ENCODE results near the gene SLC25A24. TPM values are rescaled to one million over a fixed set of nuclear protein-coding genes. Genes with fewer than 3 reads are reported as not detected.
A peak's percentile ranks its signal among the peaks of the same experiment; 100 is the strongest.
"Not testable (repeated sequence)": the region's sequence is repeated elsewhere in the genome, so short reads cannot be mapped to it uniquely, and the experiment has no call there.

Gene SLC25A24
- total and polyA plus RNA-seq, 9 of the 15 experiments (the other 6 are each of a cell fraction or from before 2014, with no cell fraction given) = 6.9 to 34.9 (median 25.4) TPM

DNA sequence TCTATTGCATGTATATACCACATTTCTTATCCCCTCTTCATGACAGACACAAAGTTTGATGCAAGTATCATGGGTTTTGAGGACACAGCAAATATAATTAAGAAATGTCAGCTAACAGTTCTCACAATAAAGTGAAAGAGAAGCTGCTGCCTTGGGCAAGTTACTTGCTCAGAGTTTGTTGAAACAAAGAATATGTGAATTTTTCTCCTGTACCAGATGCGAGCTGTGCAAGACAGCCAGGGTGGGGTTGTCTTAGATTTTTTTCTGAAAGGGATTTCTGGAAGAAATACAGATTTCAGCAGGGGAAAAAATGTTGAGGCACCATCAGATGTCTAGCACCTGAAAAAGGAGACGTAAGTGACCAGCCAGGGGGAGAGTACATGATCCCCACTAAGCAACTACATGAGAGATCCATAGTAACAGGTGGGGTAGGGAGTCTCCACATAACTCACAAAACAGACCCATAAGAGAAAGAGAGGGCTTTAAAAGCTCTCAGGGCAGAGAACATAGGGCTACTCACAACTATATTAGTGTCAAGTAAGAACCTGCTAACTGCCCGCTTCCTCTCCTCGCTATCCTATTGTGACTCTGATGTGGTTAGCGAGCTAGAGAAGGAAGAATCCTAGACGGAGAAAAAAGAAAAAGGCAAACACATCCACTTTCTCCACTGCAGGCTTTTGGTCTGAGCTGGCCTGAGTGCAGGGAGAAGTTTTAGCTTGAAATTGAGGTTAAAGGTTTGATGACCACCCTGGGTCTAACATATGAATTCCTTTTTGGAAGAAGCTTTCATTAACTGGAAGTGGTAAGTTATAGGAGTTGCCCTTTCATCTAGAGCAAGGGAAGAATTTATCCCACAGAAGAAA is 16.1 kb upstream of the SLC25A24 start:
- TF ChIP-seq, protein P1, sequence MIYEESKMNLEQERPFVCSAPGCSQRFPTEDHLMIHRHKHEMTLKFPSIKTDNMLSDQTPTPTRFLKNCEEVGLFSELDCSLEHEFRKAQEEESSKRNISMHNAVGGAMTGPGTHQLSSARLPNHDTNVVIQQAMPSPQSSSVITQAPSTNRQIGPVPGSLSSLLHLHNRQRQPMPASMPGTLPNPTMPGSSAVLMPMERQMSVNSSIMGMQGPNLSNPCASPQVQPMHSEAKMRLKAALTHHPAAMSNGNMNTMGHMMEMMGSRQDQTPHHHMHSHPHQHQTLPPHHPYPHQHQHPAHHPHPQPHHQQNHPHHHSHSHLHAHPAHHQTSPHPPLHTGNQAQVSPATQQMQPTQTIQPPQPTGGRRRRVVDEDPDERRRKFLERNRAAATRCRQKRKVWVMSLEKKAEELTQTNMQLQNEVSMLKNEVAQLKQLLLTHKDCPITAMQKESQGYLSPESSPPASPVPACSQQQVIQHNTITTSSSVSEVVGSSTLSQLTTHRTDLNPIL (CRISPR knock-in tag; IDR thresholded peaks at IDR 0.05) = 0 out of 2 replicates have a peak, but pooled peaks have one; percentile 43
- BruUV-seq (replicated peaks); H3K9me3 ChIP-seq (replicated peaks; ENCODE audit: control insufficient read depth, insufficient read depth, low read depth, low read length); H3K4me2 ChIP-seq (ENCODE audit: insufficient read depth, low read length); DNase-seq (ENCODE audit: extremely low read depth in 1 of 4, low spot score in 3 of 4); intact Hi-C loops (cut with micrococcal nuclease); H3K27ac ChIP-seq (ENCODE audit: extremely low read depth, low read depth, low read length); H3K36me3 ChIP-seq (ENCODE audit: control insufficient read depth, insufficient read depth, low read length); H3K9me1 ChIP-seq (ENCODE audit: control insufficient read depth, insufficient read depth, low read length); H3K79me2 ChIP-seq (ENCODE audit: control insufficient read depth, insufficient read depth, low read length); FAIRE-seq; H4K20me1 ChIP-seq (replicated peaks; ENCODE audit: control insufficient read depth, insufficient read depth, low read length); H3K4me3 ChIP-seq; H3K4me1 ChIP-seq (replicated peaks in 1 of 2; ENCODE audit: control insufficient read depth in 2 of 2, insufficient read depth in 2 of 2, low read length in 2 of 2); CTCF ChIA-PET (ENCODE audit: low intra/inter-chr PET ratio); H3K27me3 ChIP-seq (ENCODE audit: control insufficient read depth in 2 of 2, insufficient read depth in 2 of 2, low read length in 2 of 2); H3K9ac ChIP-seq (ENCODE audit: insufficient read depth in 1 of 2, low read depth in 2 of 2, low read length in 2 of 2): not testable (repeated sequence)
- POLR2A ChIA-PET = interaction anchor here (0.7 kb wide), 1 partner anchor 14 kb away, joined by 4 read pairs; no protein-coding TSS in a partner anchor
- H2AFZ ChIP-seq (ENCODE audit: low read depth, low read length) = peak overlapping the region; percentile 32
- in situ Hi-C loops (cut with MboI) = loop anchor here (10.0 to 25.0 kb wide), 2 partner anchors 109 to 246 kb away; partner anchors contain the start of gene NBPF6
- peak; percentile 42 for ATAC-seq
- WGBS (ENCODE audit: insufficient coverage, low coverage, missing lambda C conversion rate) = 32% methylated on average over 5 of the region's 6 CpGs

Measured in K562 (cell line).